Activated CD8-positive, alpha-beta T cell treated with anti-CD3 and anti-CD28 coated beads for 36 hours (primary cell): Measurements from ENCODE around the gene TMEM205. TPM values are rescaled to one million over a fixed set of nuclear protein-coding genes. Genes with fewer than 3 reads are reported as not detected.
A peak's percentile ranks its signal among the peaks of the same experiment; 100 is the strongest.

ENCODE experiments used
- ATAC-seq: fragments of 200-7000 bp; cut with Tn5 transposase; one replicate; pipeline ENCODE4 v1.10.0; 2021; ENCODE audit warnings: mild to moderate bottlenecking, moderate library complexity
- CTCF ChIA-PET: fragments of 350-600 bp; sonication (Branson Sonifier 250); formaldehyde crosslinking; loops from one replicate; lab custom pipeline; 2021; ENCODE audit warnings: antibody characterized with exemption; lab: Charles Lee
- POLR2A ChIA-PET: fragments of 350-600 bp; sonication (Branson Sonifier 250); formaldehyde crosslinking; loops from one replicate; lab custom pipeline; 2021; ENCODE audit warnings: antibody characterized with exemption; lab: Charles Lee
- DNase-seq: peaks from one replicate; pipeline ENCODE4 v3.0.0-alpha.2; 2020
- H3K27ac Mint-ChIP-seq: one replicate; pipeline ENCODE4 v1.8.0; 2021; ENCODE audit warnings: mild to moderate bottlenecking, mixed read lengths
- H3K27me3 Mint-ChIP-seq: one replicate; pipeline ENCODE4 v1.8.0; 2021; ENCODE audit warnings: mixed read lengths
- H3K36me3 Mint-ChIP-seq: one replicate; pipeline ENCODE4 v1.8.0; 2021; ENCODE audit warnings: low read depth, mixed read lengths
- H3K4me1 Mint-ChIP-seq: one replicate; pipeline ENCODE4 v1.8.0; 2021; ENCODE audit warnings: low read depth, mixed read lengths
- H3K4me3 Mint-ChIP-seq: one replicate; pipeline ENCODE4 v1.8.0; 2021; ENCODE audit warnings: mild to moderate bottlenecking, moderate library complexity, mixed read lengths
- H3K9me3 Mint-ChIP-seq: one replicate; pipeline ENCODE4 v1.8.0; 2021; ENCODE audit warnings: mixed read lengths
- intact Hi-C: fragments of 100-400 bp; cut with micrococcal nuclease; formaldehyde crosslinking; loops from one replicate; pipeline ENCODE4 v1.10.0; 2022
- total RNA-seq, 2 experiments: library from RNA; stranded (reverse); gene quantifications; one replicate each; pipeline ENCODE4 v1.2.3, GENCODE V29; 2021
- TF ChIP-seq, protein P1 (sequence below): fragments of 200-600 bp; IDR thresholded peaks from one replicate; pipeline ENCODE4 v1.8.0; 2022; ENCODE audit warnings: antibody characterized with exemption, mild to moderate bottlenecking

Gene TMEM205
- total RNA-seq, 2 experiments from 2014 or later = 24.3 to 25.6 TPM

DNA sequence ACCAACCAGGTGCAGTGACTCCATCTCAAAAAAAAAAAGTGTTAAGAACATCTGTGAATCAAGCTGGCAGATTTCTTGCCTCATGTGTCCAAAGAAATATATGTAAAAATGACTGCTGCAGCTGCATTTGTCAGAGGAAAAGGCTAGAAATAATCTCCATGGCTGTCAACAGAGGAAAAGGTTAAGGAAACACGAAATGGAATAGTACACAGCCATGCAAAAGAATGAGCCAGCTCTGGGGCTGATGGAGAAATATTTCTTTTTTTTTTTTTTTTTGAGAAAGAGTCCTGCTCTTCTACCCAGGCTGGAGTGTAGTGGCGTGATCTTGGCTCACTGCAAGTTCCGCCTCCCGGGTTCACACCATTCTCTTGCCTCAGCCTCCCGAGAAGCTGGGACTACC, 13.2 kb downstream of the TMEM205 start:
- Mint-ChIP-seq H3K36me3 (peaks cover 16% of the 10 kb centered on the region), H3K27ac (no peak overlapping the region), H3K4me3 (no peak overlapping the region), H3K27me3 (no peaks in the 10 kb centered on the region), H3K9me3 (no peaks in the 10 kb centered on the region), H3K4me1 (peaks cover 6% of the 10 kb centered on the region)
- intact Hi-C loops = no loop called here
- no peak for DNase-seq
- ATAC-seq = no peak
- ChIA-PET POLR2A (no interaction called here), CTCF (interaction anchor here (0.6 kb wide), 1 partner anchor 9 kb away, joined by 3 read pairs; no protein-coding TSS in a partner anchor)
- TF ChIP-seq, protein P1, sequence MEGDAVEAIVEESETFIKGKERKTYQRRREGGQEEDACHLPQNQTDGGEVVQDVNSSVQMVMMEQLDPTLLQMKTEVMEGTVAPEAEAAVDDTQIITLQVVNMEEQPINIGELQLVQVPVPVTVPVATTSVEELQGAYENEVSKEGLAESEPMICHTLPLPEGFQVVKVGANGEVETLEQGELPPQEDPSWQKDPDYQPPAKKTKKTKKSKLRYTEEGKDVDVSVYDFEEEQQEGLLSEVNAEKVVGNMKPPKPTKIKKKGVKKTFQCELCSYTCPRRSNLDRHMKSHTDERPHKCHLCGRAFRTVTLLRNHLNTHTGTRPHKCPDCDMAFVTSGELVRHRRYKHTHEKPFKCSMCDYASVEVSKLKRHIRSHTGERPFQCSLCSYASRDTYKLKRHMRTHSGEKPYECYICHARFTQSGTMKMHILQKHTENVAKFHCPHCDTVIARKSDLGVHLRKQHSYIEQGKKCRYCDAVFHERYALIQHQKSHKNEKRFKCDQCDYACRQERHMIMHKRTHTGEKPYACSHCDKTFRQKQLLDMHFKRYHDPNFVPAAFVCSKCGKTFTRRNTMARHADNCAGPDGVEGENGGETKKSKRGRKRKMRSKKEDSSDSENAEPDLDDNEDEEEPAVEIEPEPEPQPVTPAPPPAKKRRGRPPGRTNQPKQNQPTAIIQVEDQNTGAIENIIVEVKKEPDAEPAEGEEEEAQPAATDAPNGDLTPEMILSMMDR = no peak

DNA sequence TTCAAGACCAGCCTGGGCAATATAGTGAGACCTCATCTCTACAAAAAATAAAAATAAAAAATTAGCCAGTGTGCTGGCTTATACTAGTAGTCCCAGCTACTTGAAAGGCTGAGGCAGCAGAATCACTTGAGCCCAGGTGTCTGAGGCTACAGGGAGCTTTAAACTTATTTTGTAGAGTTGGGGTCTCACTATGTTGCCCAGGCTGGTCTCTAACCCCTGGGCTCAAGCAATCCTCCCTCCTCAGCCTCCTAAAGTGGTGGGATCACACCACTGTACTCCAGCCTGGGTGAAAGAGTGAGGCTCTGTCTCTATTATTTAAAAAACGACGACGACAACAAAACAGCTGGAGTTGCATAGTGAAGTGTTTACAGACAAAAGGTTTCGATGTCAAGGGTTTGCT, 14.6 kb downstream of the TMEM205 start:
- POLR2A ChIA-PET = no interaction called here
- H3K36me3 Mint-ChIP-seq = peaks cover 13% of the 10 kb centered on the region
- no peak overlapping the region for H3K4me3 Mint-ChIP-seq
- intact Hi-C loops = no loop called here
- ATAC-seq (no peak), DNase-seq (no peak)
- no peak overlapping the region for H3K27ac Mint-ChIP-seq
- H3K9me3 Mint-ChIP-seq = no peaks in the 10 kb centered on the region
- no peaks in the 10 kb centered on the region for H3K4me1 Mint-ChIP-seq
- TF ChIP-seq, protein P1 = no peak
- CTCF ChIA-PET = interaction anchor here (0.9 kb wide), 1 partner anchor 38 kb away, joined by 3 read pairs; no protein-coding TSS in a partner anchor
- H3K27me3 Mint-ChIP-seq = no peaks in the 10 kb centered on the region

DNA sequence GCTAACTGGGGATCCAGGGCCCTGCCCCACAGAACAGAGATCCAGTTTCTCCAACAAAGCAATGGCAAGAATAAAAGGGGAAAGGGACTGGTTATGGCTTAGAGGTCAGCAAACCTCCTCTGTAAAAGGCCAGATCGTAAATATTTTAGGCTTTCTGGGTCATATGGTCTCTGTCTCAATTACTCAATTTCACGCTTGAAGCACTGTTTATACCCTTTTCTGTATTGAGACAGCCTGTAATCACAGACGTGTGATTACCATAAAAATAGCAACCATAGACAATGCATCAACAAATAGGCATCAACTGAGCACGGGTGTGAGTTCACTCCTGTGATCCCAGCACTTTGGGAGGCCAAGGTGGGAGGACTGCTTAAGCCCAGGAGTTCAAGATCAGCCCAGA, 15.9 kb downstream of the TMEM205 start:
- DNase-seq (no peak), ATAC-seq (no peak)
- ChIA-PET CTCF (no interaction called here), POLR2A (no interaction called here)
- Mint-ChIP-seq H3K4me1 (no peaks in the 10 kb centered on the region), H3K4me3 (no peak overlapping the region), H3K27ac (no peak overlapping the region), H3K27me3 (no peaks in the 10 kb centered on the region), H3K9me3 (no peaks in the 10 kb centered on the region), H3K36me3 (peaks cover 7% of the 10 kb centered on the region)
- intact Hi-C loops = no loop called here
- TF ChIP-seq, protein P1 = no peak

DNA sequence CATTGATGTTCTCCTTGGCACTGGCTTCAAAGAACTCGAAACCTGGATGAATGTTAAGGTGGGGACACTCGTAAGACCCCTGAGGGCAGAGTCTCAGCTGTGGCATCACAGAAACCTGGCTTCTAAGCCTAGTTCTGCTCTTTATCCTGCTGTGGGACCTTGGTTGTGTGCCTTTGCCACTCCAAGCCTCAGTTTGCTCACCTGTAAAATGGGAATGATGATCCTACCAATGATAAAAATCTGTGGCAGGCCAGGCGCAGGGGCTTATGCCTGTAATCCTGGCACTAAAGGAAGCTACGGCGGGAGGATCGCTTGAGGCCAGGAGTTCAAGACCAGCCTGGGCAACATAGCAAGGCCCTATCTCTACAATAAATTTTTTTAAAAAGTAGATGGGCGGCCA, 20.5 kb downstream of the TMEM205 start:
- Mint-ChIP-seq H3K9me3 (no peaks in the 10 kb centered on the region), H3K36me3 (no peaks in the 10 kb centered on the region), H3K27me3 (peaks cover 13% of the 10 kb centered on the region), H3K27ac (peak overlapping the region; percentile 49), H3K4me1 (peaks cover 18% of the 10 kb centered on the region), H3K4me3 (no peak overlapping the region)
- TF ChIP-seq, protein P1 = no peak
- ChIA-PET CTCF (interaction anchor here (1.2 to 2.7 kb wide), 2 partner anchors 14 to 31 kb away, joined by 3 to 6 read pairs; partner anchors contain the start of gene RAB3D), POLR2A (interaction anchor here (1.7 kb wide), 1 partner anchor 55 kb away, joined by 4 read pairs; no protein-coding TSS in a partner anchor)
- no peak for ATAC-seq
- intact Hi-C loops = no loop called here
- DNase-seq = no peak

DNA sequence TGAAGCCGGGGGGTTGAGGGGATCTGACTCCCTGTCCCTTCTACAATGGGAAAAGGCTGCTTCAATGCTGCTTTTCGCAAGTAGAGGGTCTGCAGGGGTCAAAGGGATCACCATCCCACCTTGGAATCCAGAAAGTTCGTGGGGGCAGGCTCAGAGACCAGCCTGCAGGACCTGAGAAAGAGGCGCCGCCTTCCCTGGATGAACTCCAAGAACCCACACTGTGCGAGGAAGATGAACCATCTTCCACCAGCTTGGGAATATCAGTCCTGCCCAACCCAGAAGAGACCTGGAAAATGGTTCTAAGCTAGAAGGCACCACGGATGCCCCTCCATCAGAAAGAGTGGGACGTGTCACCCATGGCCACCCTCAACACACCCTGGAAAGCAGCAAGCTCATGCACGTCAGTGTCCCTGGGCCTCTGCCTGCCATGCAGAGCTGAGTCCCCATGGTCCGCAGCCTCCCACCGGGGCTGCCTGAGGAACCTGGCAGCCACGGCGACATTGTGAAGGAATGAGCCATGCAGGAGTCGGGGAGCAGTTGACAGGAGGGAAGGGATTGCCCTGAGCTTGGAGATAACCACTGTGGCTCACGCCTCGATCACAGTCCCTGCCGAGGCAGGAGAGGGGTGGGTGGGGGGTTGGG, 21.2 kb downstream of the TMEM205 start:
- POLR2A ChIA-PET = interaction anchor here (0.8 to 1.7 kb wide), 3 partner anchors 10 to 56 kb away, joined by 3 to 4 read pairs (median 4); partner anchors contain the start of gene RAB3D

More for the DNA sequence above, 21.2 kb downstream of the TMEM205 start:
- intact Hi-C loops = no loop called here
- H3K4me3 Mint-ChIP-seq = peak overlapping the region; percentile 49
- no peaks in the 10 kb centered on the region for H3K36me3 Mint-ChIP-seq
- DNase-seq (no peak), ATAC-seq (no peak)
- H3K27ac Mint-ChIP-seq = peak overlapping the region; percentile 83
- TF ChIP-seq, protein P1 = no peak
- CTCF ChIA-PET = interaction anchor here (1.1 to 2.7 kb wide), 3 partner anchors 14 to 31 kb away, joined by 3 to 6 read pairs (median 3); partner anchors contain the start of genes RAB3D and TMEM205
- peaks cover 13% of the 10 kb centered on the region for H3K27me3 Mint-ChIP-seq
- H3K9me3 Mint-ChIP-seq = no peaks in the 10 kb centered on the region
- H3K4me1 Mint-ChIP-seq = peaks cover 18% of the 10 kb centered on the region
